Endothelial cell of umbilical vein (primary cell): ENCODE measurements around the gene DGKH. TPM values are rescaled to one million over a fixed set of nuclear protein-coding genes. Genes with fewer than 3 reads are reported as not detected.

Source experiments
- BruUV-seq: library from RNA; stranded (reverse); fragments of 400-500 nt; replicated peaks from 2 replicates; lab custom pipeline; 2021; lab: Mats Ljungman, UMichigan
- CTCF ChIA-PET: fragments of 300-600, 350-600 bp; sonication (Branson Sonifier 250); formaldehyde crosslinking; loops from one replicate; lab custom pipeline; 2021; ENCODE audit warnings: antibody characterized with exemption, inconsistent platforms; lab: Charles Lee
- POLR2A ChIA-PET: fragments of 300-600, 350-600 bp; sonication (Branson Sonifier 250); formaldehyde crosslinking; loops from one replicate; lab custom pipeline; 2021; ENCODE audit warnings: antibody characterized with exemption, inconsistent platforms; lab: Charles Lee
- DNase-seq: peaks from one replicate; pipeline ENCODE4 v3.0.0-alpha.2; 2011; ENCODE audit warnings: low read depth, low spot score
- FAIRE-seq: peaks from 2 replicates; lab custom pipeline; 2011; peaks lifted over from hg19 to GRCh38; lab: Jason Lieb, UNC
- H2AFZ ChIP-seq: 2 replicates; pipeline ENCODE4 v1.6.0; 2012; ENCODE audit warnings: low read depth, low read length, control low read depth, inconsistent platforms
- H3K27ac ChIP-seq: 2 replicates; pipeline ENCODE4 v1.5.1; 2011; ENCODE audit warnings: low read depth, mild to moderate bottlenecking, control low read depth, low read length, moderate library complexity; ENCODE audit not compliant: insufficient read depth
- H3K27me3 ChIP-seq, 2 experiments: 2 replicates each; pipeline versions ENCODE4 v1.6.0 to v1.6.1; 2011; ENCODE audit warnings: low read length in 2 of 2, mixed read lengths in 1 of 2; ENCODE audit not compliant: control insufficient read depth in 2 of 2, insufficient read depth in 2 of 2
- H3K36me3 ChIP-seq, 2 experiments: 2 replicates in 1 of 2; 3 replicates in 1 of 2; pipeline ENCODE4 v1.5.1; 2011; ENCODE audit warnings: low read length in 2 of 2, mild to moderate bottlenecking in 1 of 2, moderate library complexity in 1 of 2; ENCODE audit not compliant: control insufficient read depth in 2 of 2, insufficient read depth in 2 of 2; ENCODE audit errors: extremely low read depth in 1 of 2
- H3K4me1 ChIP-seq: 3 replicates; pipeline ENCODE4 v1.5.1; 2011; ENCODE audit warnings: mild to moderate bottlenecking, low read length; ENCODE audit not compliant: control insufficient read depth, insufficient read depth; ENCODE audit errors: extremely low read depth
- H3K4me2 ChIP-seq: 2 replicates; pipeline ENCODE4 v1.6.1; 2011; ENCODE audit warnings: low read length, control low read depth, mixed read lengths; ENCODE audit not compliant: insufficient read depth
- H3K4me3 ChIP-seq, 3 experiments: fragments of 200-600 bp in 1 of 3; sonication (generic), shearing (Covaris generic) in 1 of 3; replicated peaks in 1 of 3; 2 replicates each; pipeline ENCODE4 v1.5.1; 2011 to 2016; ENCODE audit warnings: control low read depth in 3 of 3, low read length in 3 of 3, mild to moderate bottlenecking in 2 of 3, inconsistent platforms in 1 of 3, low read depth in 1 of 3, moderate library complexity in 1 of 3; ENCODE audit not compliant: insufficient read depth in 1 of 3
- H3K79me2 ChIP-seq: 2 replicates; pipeline ENCODE4 v1.6.0; 2012; ENCODE audit warnings: low read length, inconsistent platforms; ENCODE audit not compliant: control insufficient read depth, insufficient read depth
- H3K9ac ChIP-seq: replicated peaks from 2 replicates; pipeline ENCODE3; 2011; ENCODE audit warnings: low read length, control low read depth; ENCODE audit not compliant: insufficient read depth; ENCODE audit errors: extremely low read depth
- H3K9me1 ChIP-seq: replicated peaks from 3 replicates; pipeline ENCODE4 v1.6.0; 2011; ENCODE audit warnings: mild to moderate bottlenecking, low read length; ENCODE audit not compliant: control insufficient read depth, insufficient read depth; ENCODE audit errors: extremely low read depth
- H3K9me3 ChIP-seq: replicated peaks from 2 replicates; pipeline ENCODE4 v1.5.1; 2012; ENCODE audit warnings: low read length, inconsistent platforms; ENCODE audit not compliant: control insufficient read depth, insufficient read depth
- H4K20me1 ChIP-seq: replicated peaks from 2 replicates; pipeline ENCODE3; 2011; ENCODE audit warnings: mild to moderate bottlenecking, low read length; ENCODE audit not compliant: control insufficient read depth, insufficient read depth; ENCODE audit errors: extremely low read depth
- CTCF ChIP-seq, 2 donors: IDR thresholded peaks; 1 replicate in 1 of 2; 2 replicates in 1 of 2; pipeline ENCODE4 v1.5.1; 2011; ENCODE audit warnings: low read length in 2 of 2, mild to moderate bottlenecking in 2 of 2, moderate library complexity in 2 of 2, control low read depth in 1 of 2, inconsistent platforms in 1 of 2, low read depth in 1 of 2; ENCODE audit not compliant: insufficient read depth in 1 of 2; ENCODE audit errors: extremely low read depth in 1 of 2
- EZH2 ChIP-seq: IDR thresholded peaks from 2 replicates; pipeline ENCODE4 v1.6.1; 2012; ENCODE audit warnings: borderline replicate concordance, low read depth, mild to moderate bottlenecking, moderate library complexity, low read length, inconsistent platforms; ENCODE audit not compliant: severe bottlenecking
- FOS ChIP-seq: IDR thresholded peaks from 2 replicates; pipeline ENCODE4 v1.6.1; 2011; ENCODE audit warnings: mild to moderate bottlenecking, low read length, moderate library complexity, borderline replicate concordance; ENCODE audit not compliant: insufficient read depth
- GATA2 ChIP-seq: IDR thresholded peaks from 2 replicates; pipeline ENCODE4 v1.7.0; 2011; ENCODE audit warnings: low read depth, mild to moderate bottlenecking, moderate library complexity, mixed read lengths, low read length; ENCODE audit not compliant: insufficient read length, insufficient read depth
- JUN ChIP-seq: IDR thresholded peaks from 2 replicates; pipeline ENCODE4 v1.6.1; 2011; ENCODE audit warnings: borderline replicate concordance, low read depth; ENCODE audit not compliant: insufficient read length, insufficient read depth
- MAX ChIP-seq: IDR thresholded peaks from 2 replicates; pipeline ENCODE4 v1.6.1; 2011; ENCODE audit not compliant: insufficient read depth, insufficient read length
- MYC ChIP-seq: IDR thresholded peaks from one replicate; pipeline ENCODE4 v1.6.1; 2011; ENCODE audit warnings: mild to moderate bottlenecking, low read depth, low read length
- POLR2A ChIP-seq: IDR thresholded peaks from 2 replicates; pipeline ENCODE4 v1.6.1; 2012; ENCODE audit warnings: low read depth, mild to moderate bottlenecking, control low read depth, low read length
- POLR2AphosphoS5 ChIP-seq: IDR thresholded peaks from 2 replicates; pipeline ENCODE4 v1.6.1; 2012; ENCODE audit warnings: low read depth, mild to moderate bottlenecking, control low read depth, low read length, moderate library complexity; ENCODE audit not compliant: insufficient read depth
- dilution Hi-C: fragments of 300-500 bp; cut with MboI; formaldehyde crosslinking; loops from one replicate; pipeline ENCODE4 v1.15.0; 2019; ENCODE audit warnings: low sequenced_read_pairs; ENCODE audit not compliant: extremely low pct_ligation_motif_present
- intact Hi-C: fragments of 100-400 bp; cut with micrococcal nuclease; formaldehyde crosslinking; loops from one replicate; pipeline ENCODE4 v1.10.0; 2022
- polyA plus RNA-seq, 4 experiments: library from polyadenylated mRNA; depleted of rRNA in 3 of 4; stranded (reverse) in 3 of 4; unstranded in 1 of 4; fragments of >200 nt; gene quantifications; 2 replicates each; pipeline versions ENCODE4 v1.2.1 to v1.2.3, GENCODE V29; 2011 to 2012; ENCODE audit warnings: missing spikeins in 1 of 4
- total RNA-seq: library from RNA; stranded (reverse); gene quantifications from 2 replicates; pipeline ENCODE4 v1.2.3, GENCODE V29; 2021

Gene DGKH
- total and polyA plus RNA-seq, 2 donors (not counting 3 experiments of a cell fraction or from before 2014, with no cell fraction given) = 4.1 to 30.1 TPM

- Histone ChIP-seq H3K4me3 (no peak overlapping the region), H3K4me2 (no peak overlapping the region), H3K36me3 (peaks cover 2 to 10% of the 10 kb centered on the region in 2 experiments), H4K20me1 (no peaks in the 10 kb centered on the region), H3K27me3 (no peaks in the 10 kb centered on the region), H3K27ac (no peak overlapping the region), H3K9me1 (no peaks in the 10 kb centered on the region), H3K79me2 (no peaks in the 10 kb centered on the region), H3K9me3 (no peaks in the 10 kb centered on the region), H2AFZ (no peak overlapping the region), H3K4me1 (no peaks in the 10 kb centered on the region), H3K9ac (no peak overlapping the region)
- POLR2A ChIA-PET = no interaction called here
- BruUV-seq = no TSS peak
- CTCF ChIA-PET = interaction anchor here (1.0 kb wide), 1 partner anchor 9 kb away, joined by 3 read pairs; no protein-coding TSS in a partner anchor
- no peak for FAIRE-seq
- intact Hi-C loops (no loop called here), dilution Hi-C loops (no loop called here)
- no peak for DNase-seq
- no peak for TF ChIP-seq JUN
- TF ChIP-seq EZH2 = no peak
- TF ChIP-seq CTCF (IDR thresholded peaks at IDR 0.05; ENCODE audit: extremely low read depth in 1 of 2, insufficient read depth in 1 of 2, low read depth in 1 of 2, low read length in 2 of 2) = no peak
- no peak for TF ChIP-seq POLR2A
- no peak for TF ChIP-seq MYC
- TF ChIP-seq GATA2 = no peak
- no peak for TF ChIP-seq POLR2AphosphoS5
- no peak for TF ChIP-seq MAX
- TF ChIP-seq FOS = no peak
These were observed 172.8 kb downstream of the DGKH start for GRCh38 chr13:42221121-42221765.
